Mucosa of stomach (tissue), 1 donor: ENCODE data around the gene C22orf15.

ENCODE experiments used
- H3K27me3 ChIP-seq: one replicate; pipeline ENCODE4 v1.7.0; 2013; ENCODE audit warnings: mild to moderate bottlenecking, low read length; ENCODE audit not compliant: control insufficient read depth, insufficient read depth
- H3K36me3 ChIP-seq: one replicate; pipeline ENCODE4 v1.7.0; 2013; ENCODE audit warnings: low read length; ENCODE audit not compliant: control insufficient read depth, insufficient read depth
- H3K4me1 ChIP-seq: one replicate; pipeline ENCODE4 v1.7.0; 2013; ENCODE audit warnings: mild to moderate bottlenecking, low read length; ENCODE audit not compliant: control insufficient read depth, insufficient read depth
- H3K4me3 ChIP-seq: one replicate; pipeline ENCODE4 v1.7.0; 2013; ENCODE audit warnings: low read length
- H3K9ac ChIP-seq: one replicate; pipeline ENCODE4 v1.7.0; 2013; ENCODE audit warnings: mild to moderate bottlenecking, low read length, moderate library complexity
- H3K9me3 ChIP-seq: one replicate; pipeline ENCODE4 v1.7.0; 2013; ENCODE audit warnings: mild to moderate bottlenecking, low read length, moderate library complexity; ENCODE audit not compliant: control insufficient read depth
- donor health status: Pancreatic carcinoma.

The C22orf15 gene

GRCh38 chr22:23752750-23753149, 10.0 kb upstream of the C22orf15 start:
- H3K4me3 ChIP-seq: no peak overlapping the region
- no peak overlapping the region for H3K9ac ChIP-seq
- no peaks in the 10 kb centered on the region for H3K36me3 ChIP-seq
- no peaks in the 10 kb centered on the region for H3K27me3 ChIP-seq
- no peaks in the 10 kb centered on the region for H3K9me3 ChIP-seq
- H3K4me1 ChIP-seq: peaks cover 18% of the 10 kb centered on the region

GRCh38 chr22:23753385-23753784, 9.4 kb upstream of the C22orf15 start:
- H3K4me3 ChIP-seq: no peak overlapping the region
- H3K9me3 ChIP-seq: no peaks in the 10 kb centered on the region
- H3K9ac ChIP-seq: no peak overlapping the region
- peaks cover 18% of the 10 kb centered on the region for H3K4me1 ChIP-seq
- no peaks in the 10 kb centered on the region for H3K36me3 ChIP-seq
- H3K27me3 ChIP-seq: no peaks in the 10 kb centered on the region

GRCh38 chr22:23754220-23754919, 8.4 kb upstream of the C22orf15 start, which contains the start of gene VPREB3:
TSS of gene VPREB3 (minus strand) at chr22:23754425. CDS start at chr22:23754363, 62 bp downstream.
- no peak within 1 kb of the TSS for H3K9ac ChIP-seq
- no peak within 1 kb of the TSS for H3K4me3 ChIP-seq
- H3K4me1 ChIP-seq: peaks cover 18% of the 10 kb centered on the region
- no peaks in the 10 kb centered on the region for H3K9me3 ChIP-seq
- H3K36me3 ChIP-seq: no peaks in the 10 kb centered on the region
- no peaks in the 10 kb centered on the region for H3K27me3 ChIP-seq

- Histone ChIP-seq H3K27me3 (no peaks in the 10 kb centered on the region), H3K9ac (no peak overlapping the region), H3K9me3 (no peaks in the 10 kb centered on the region), H3K36me3 (no peaks in the 10 kb centered on the region), H3K4me3 (no peak overlapping the region), H3K4me1 (peaks cover 12% of the 10 kb centered on the region)
Measured at GRCh38 chr22:23754980-23755636, 7.7 kb upstream of the C22orf15 start.

- H3K4me3 ChIP-seq: no peak overlapping the region
- peaks cover 7% of the 10 kb centered on the region for H3K4me1 ChIP-seq
- no peaks in the 10 kb centered on the region for H3K27me3 ChIP-seq
- no peak overlapping the region for H3K9ac ChIP-seq
- no peaks in the 10 kb centered on the region for H3K36me3 ChIP-seq
- H3K9me3 ChIP-seq: no peaks in the 10 kb centered on the region
Measured at GRCh38 chr22:23755711-23756110, 7.1 kb upstream of the C22orf15 start.

GRCh38 chr22:23756891-23757290, 5.9 kb upstream of the C22orf15 start:
- Histone ChIP-seq H3K27me3 (no peaks in the 10 kb centered on the region), H3K4me1 (peaks cover 3% of the 10 kb centered on the region), H3K9ac (no peak overlapping the region), H3K36me3 (no peaks in the 10 kb centered on the region), H3K4me3 (no peak overlapping the region), H3K9me3 (no peaks in the 10 kb centered on the region)

- Histone ChIP-seq H3K36me3 (no peaks in the 10 kb centered on the region), H3K4me1 (no peaks in the 10 kb centered on the region), H3K9ac (no peak overlapping the region), H3K9me3 (no peaks in the 10 kb centered on the region), H3K4me3 (no peak overlapping the region), H3K27me3 (no peaks in the 10 kb centered on the region)
Measured at GRCh38 chr22:23759566-23759965, 3.2 kb upstream of the C22orf15 start.

- H3K9ac ChIP-seq: no peak overlapping the region
Measured at GRCh38 chr22:23760056-23760455, 2.7 kb upstream of the C22orf15 start.

GRCh38 chr22:23763579-23763945, 772 bp downstream of the C22orf15 start:
- no peaks in the 10 kb centered on the region for H3K27me3 ChIP-seq
- H3K4me1 ChIP-seq: peaks cover 13% of the 10 kb centered on the region
- no peak overlapping the region for H3K4me3 ChIP-seq
- no peak overlapping the region for H3K9ac ChIP-seq
- H3K9me3 ChIP-seq: no peaks in the 10 kb centered on the region
- no peaks in the 10 kb centered on the region for H3K36me3 ChIP-seq

More at GRCh38 chr22:23760056-23760455, 2.7 kb upstream of the C22orf15 start:
- Histone ChIP-seq H3K4me3 (no peak overlapping the region), H3K36me3 (no peaks in the 10 kb centered on the region), H3K4me1 (no peaks in the 10 kb centered on the region), H3K27me3 (no peaks in the 10 kb centered on the region), H3K9me3 (no peaks in the 10 kb centered on the region)

- Histone ChIP-seq H3K9me3 (no peaks in the 10 kb centered on the region), H3K9ac (no peak overlapping the region), H3K27me3 (no peaks in the 10 kb centered on the region), H3K4me1 (peaks cover 13% of the 10 kb centered on the region), H3K36me3 (no peaks in the 10 kb centered on the region), H3K4me3 (no peak overlapping the region)
Measured at GRCh38 chr22:23763954-23764353, 1.2 kb downstream of the C22orf15 start.

- Histone ChIP-seq H3K4me3 (no peak overlapping the region), H3K4me1 (peaks cover 13% of the 10 kb centered on the region)
Measured at GRCh38 chr22:23764899-23765881, 2.4 kb downstream of the C22orf15 start.

GRCh38 chr22:23767303-23767672, 4.5 kb downstream of the C22orf15 start:
- peak overlapping the region; percentile 83 for H3K9ac ChIP-seq
- H3K27me3 ChIP-seq: no peaks in the 10 kb centered on the region
- H3K4me1 ChIP-seq: peaks cover 18% of the 10 kb centered on the region

More at GRCh38 chr22:23764899-23765881, 2.4 kb downstream of the C22orf15 start:
- Histone ChIP-seq H3K36me3 (no peaks in the 10 kb centered on the region), H3K27me3 (no peaks in the 10 kb centered on the region), H3K9ac (no peak overlapping the region), H3K9me3 (no peaks in the 10 kb centered on the region)

More at GRCh38 chr22:23767303-23767672, 4.5 kb downstream of the C22orf15 start:
- Histone ChIP-seq H3K36me3 (no peaks in the 10 kb centered on the region), H3K4me3 (peak overlapping the region; percentile 50), H3K9me3 (no peaks in the 10 kb centered on the region)
